SW 1271 (cell line): Measurements from ENCODE around the gene TRANK1.
"Not testable (repeated sequence)": the region's sequence is repeated elsewhere in the genome, so short reads cannot be mapped to it uniquely, and the experiment has no call there.

Experiments used
- DNase-seq, 2 experiments: peaks; one replicate each; lab custom pipeline; 2025; lab: John Stamatoyannopoulos, UW

TRANK1 gene

DNA sequence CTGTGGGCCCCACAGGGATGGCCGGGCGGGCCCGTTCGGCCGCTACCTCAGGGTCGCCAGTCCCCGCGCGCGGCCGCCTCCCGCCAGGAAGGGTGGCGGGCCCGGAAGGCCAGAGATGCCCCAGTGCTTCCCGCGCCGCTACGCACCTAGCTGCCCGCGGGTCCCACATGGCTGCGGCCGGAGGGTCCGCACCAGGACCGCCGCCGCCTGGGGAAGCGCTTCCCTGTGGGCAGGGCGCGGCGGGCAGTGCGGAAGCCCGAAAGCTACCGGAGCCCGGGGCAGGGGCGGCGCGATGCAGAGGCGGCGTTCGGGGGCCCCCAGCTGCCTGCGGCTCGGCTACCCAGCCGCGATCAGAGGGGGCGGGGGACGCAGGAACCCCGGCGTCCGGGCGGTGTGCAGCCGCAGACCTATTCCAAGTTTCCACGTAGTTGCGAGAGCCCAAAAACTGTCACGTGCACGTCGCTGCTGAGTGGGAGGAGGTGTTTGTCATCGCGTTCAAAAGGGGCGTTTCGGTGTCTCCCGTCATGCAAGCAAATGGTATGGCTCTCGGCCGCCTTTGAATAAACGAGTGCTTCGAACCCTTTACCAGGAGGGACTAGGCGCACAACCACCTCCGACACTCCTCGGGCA lies at the start of gene TRANK1:
Gene TRANK1, minus strand, starts transcription at position 414 of the 630 bp plus-strand sequence. Its CDS starts 245 bp downstream, at position 169.
- DNase-seq: no peak

DNA sequence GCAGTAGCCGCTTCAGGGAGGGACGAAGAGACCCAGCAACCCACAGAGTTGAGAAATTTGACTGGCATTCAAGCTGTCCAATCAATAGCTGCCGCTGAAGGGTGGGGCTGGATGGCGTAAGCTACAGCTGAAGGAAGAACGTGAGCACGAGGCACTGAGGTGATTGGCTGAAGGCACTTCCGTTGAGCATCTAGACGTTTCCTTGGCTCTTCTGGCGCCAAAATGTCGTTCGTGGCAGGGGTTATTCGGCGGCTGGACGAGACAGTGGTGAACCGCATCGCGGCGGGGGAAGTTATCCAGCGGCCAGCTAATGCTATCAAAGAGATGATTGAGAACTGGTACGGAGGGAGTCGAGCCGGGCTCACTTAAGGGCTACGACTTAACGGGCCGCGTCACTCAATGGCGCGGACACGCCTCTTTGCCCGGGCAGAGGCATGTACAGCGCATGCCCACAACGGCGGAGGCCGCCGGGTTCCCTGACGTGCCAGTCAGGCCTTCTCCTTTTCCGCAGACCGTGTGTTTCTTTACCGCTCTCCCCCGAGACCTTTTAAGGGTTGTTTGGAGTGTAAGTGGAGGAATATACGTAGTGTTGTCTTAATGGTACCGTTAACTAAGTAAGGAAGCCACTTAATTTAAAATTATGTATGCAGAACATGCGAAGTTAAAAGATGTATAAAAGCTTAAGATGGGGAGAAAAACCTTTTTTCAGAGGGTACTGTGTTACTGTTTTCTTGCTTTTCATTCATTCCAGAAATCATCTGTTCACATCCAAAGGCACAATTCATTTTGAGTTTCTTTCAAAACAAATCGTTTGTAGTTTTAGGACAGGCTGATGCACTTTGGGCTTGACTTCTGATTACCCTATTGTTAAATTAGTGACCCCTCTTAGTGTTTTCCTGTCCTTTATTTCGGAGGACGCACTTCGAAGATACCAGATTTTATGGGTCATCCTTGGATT lies 48.8 kb upstream of the TRANK1 start, which contains the start of gene MLH1:
Gene MLH1, plus strand, starts transcription at position 193 of the 958 bp plus-strand sequence. Its CDS starts 30 bp downstream, at position 223.
- no peak for DNase-seq

GRCh38 chr3:36992806-36993325 lies 48.0 kb upstream of the TRANK1 start, which contains the start of gene EPM2AIP1:
Gene EPM2AIP1 (minus strand): TSS chr3:36993131. CDS start chr3:36993077, 54 bp downstream.
- DNase-seq: no peak

- DNase-seq: no peak
These were observed 47.3 kb upstream of the TRANK1 start for GRCh38 chr3:36991923-36992805.

DNA sequence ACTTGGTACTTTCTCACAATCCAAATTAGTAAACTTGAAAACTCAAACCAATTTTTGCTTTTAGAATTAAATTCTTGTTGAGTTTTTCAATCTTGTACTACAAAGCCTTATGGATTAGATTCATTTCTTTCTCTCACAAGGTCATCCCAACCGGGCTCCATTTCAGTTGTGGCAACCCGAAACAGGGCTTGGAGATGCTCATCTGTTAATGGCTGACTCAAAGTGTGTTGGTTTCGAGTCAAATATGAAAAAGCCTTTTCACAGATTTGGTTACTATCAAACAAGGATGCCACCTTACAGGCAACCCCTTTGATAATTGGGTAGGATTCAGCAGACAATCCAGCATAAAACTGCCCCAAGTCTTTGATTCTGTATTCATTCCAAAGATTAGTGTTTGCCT lies 46.3 kb upstream of the TRANK1 start:
- DNase-seq: no peak

GRCh38 chr3:36989568-36989967 lies 44.7 kb upstream of the TRANK1 start:
- DNase-seq: no peak

DNA sequence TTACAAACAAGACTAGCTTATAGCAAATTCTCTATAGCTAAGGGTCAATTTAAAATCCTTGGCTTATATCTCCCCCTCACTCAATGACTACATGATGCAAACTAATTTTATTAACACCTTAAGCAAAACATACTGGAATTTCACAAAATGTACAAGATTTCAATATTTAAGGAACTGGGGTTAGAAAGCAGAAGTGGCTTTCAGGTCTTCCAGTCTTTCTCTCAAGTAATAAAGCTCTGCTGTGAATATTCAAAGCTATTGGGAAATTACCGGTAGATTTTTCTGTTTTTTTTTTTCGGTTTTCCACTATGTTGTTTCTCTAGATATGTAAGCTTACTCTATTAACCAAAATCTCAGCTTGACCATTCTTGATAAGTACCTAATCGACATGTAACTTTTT lies 44.2 kb upstream of the TRANK1 start:
- DNase-seq: no peak

GRCh38 chr3:36988356-36988755 lies 43.5 kb upstream of the TRANK1 start:
- no peak for DNase-seq

GRCh38 chr3:36981006-36981405 lies 36.2 kb upstream of the TRANK1 start:
- DNase-seq: no peak

DNA sequence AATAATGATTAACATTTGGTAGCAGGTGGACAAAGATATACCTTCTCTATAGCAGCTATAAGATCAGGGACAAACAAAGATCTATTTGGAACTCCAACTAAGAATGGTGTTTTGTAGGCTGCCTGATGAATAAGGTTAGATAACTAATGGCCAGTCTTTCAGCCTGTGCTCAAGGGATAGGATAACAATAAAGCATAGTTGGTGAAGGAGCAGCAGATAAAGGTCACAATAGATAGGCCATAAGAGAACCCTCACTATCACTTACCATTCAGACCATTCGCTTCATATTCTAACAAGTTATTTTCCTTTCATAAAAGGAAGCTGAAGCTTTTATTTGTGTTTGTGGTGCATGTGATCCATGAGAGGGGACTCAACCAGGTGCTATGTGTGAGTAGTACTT lies 28.3 kb upstream of the TRANK1 start:
- no peak for DNase-seq

GRCh38 chr3:36972163-36972562 lies 27.3 kb upstream of the TRANK1 start:
- DNase-seq: no peak

DNA sequence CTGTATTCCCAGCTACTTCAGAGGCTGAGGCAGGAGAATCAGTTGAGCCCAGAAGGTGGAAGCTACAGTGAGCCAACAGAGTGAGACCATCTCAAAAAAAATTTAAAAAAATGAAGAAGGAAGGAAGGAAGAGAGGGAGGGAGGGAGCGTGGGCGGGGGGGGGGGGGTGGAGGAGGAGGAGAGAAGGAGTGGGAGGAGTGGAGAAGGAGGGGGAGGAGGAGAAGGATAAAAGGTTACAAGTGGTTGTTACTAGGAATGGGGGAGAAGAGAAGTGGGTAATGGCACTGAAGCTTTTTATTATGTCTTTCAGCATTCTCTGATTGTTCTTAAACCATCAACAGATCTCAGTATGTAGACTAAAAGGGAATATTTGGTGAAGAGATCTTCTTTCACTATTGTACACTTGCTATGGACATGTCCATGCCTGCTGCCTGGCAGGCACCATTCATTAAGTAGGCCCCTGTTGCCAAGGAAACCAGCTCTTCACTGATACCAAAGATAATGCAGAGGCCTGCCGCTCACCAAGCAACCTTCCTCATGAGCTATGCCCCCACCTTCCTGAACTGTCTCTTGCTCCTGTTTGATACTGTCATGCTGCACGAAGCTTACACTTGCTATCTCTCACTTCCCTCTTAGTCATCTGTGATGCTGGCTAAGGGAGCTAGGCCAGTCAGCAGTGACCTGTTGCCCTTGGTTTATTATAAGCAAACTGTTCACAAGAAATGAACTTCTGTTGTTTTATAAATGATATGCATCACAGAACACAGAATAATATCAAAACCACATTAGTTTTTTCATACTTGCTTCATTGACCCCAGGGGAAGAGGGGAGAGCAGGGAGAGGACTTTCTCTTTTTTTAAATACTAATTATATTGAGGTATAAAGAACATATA lies 24.9 kb upstream of the TRANK1 start:
- DNase-seq: peak in 1 of 2 experiments; percentile 25

DNA sequence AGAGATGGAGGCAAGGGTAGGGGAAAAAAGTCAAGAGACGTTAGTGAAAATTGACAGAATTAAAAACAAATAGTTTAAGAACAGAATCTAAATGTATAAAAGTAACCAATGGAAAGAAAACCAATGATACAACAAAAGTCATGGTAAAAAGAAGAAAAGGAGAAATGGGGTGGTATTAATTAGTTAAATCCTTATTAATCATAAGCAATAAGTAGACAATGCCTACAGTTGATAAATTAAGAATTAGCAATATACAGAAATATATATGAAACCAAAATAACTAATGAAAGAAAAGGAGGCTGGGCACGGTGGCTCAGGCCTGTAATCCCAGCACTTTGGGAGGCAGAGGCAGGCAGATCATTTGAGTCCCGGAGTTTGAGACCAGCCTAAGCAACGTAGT lies 24.2 kb upstream of the TRANK1 start:
- no peak for DNase-seq

DNA sequence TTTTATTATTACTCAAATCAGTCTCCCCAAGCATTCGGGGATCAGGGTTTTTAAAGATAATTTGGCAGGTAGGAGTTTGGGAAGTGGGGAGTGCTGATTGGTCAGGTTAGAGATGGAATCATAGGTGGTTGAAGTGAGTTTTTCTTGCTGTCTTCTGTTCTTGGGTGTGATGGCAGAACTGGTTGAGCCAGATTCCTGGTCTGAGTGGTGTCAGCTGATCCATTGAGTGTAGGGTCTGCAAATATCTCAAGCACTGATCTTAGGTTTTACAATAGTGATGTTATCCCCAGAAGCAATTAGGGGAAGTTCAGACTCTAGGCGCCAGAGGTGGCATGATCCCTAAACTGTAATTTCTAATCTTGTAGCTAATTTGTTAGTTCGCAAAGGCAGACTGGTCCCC lies 20.6 kb upstream of the TRANK1 start:
- no peak for DNase-seq

- no peak for DNase-seq
These were observed 20.0 kb upstream of the TRANK1 start for GRCh38 chr3:36964817-36965216.

DNA sequence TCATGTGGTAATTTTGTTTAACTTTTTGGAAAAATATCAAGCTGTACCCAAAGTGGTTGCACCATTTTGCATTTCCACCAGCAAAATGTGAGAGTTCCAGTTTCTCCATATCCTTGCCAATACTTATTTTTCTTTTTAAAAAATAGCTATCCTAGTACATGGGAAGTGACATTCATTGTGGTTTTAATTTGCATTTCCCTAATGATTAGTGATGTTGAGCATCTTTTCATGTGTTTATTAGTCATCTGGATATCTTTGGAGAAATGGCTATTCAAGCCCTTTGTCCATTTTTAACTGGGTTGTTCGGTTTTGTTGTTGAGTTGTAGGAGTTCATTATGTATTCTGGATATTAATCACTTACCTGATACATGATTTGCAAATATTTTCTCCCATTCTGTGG lies 19.5 kb upstream of the TRANK1 start:
- DNase-seq: no peak

- DNase-seq: not testable (repeated sequence)
These were observed 18.2 kb upstream of the TRANK1 start for GRCh38 chr3:36963008-36963407.

GRCh38 chr3:36960502-36960901 lies 15.6 kb upstream of the TRANK1 start:
- no peak for DNase-seq

GRCh38 chr3:36959821-36960220 lies 15.0 kb upstream of the TRANK1 start:
- no peak for DNase-seq

GRCh38 chr3:36957862-36958686 lies 13.2 kb upstream of the TRANK1 start:
- DNase-seq: peak in 1 of 2 experiments; percentile 55
